DND-41 (cell line): Measurements from ENCODE around the gene RPS27.

Source experiments
- ATAC-seq: fragments of 200-7000 bp; cut with Tn5 transposase; 3 replicates; pipeline ENCODE4 v1.9.1; 2021; ENCODE audit warnings: low read depth; ENCODE audit not compliant: insufficient read depth
- DNase-seq: peaks from one replicate; pipeline ENCODE4 v3.0.0-alpha.2; 2020
- H2AFZ ChIP-seq: 2 replicates; pipeline ENCODE4 v1.6.0; 2012; ENCODE audit warnings: low read depth, low read length
- H3K27ac ChIP-seq: 2 replicates; pipeline ENCODE4 v1.5.1; 2012; ENCODE audit warnings: low read length, inconsistent platforms
- H3K27me3 ChIP-seq: fragments of 200-600 bp; sonication (generic); 2 replicates; pipeline ENCODE4 v1.6.0; 2012; ENCODE audit warnings: low read length, mild to moderate bottlenecking, inconsistent platforms; ENCODE audit not compliant: insufficient read depth, poor library complexity
- H3K36me3 ChIP-seq: 2 replicates; pipeline ENCODE4 v1.5.1; 2012; ENCODE audit warnings: low read length, inconsistent platforms; ENCODE audit not compliant: insufficient read depth
- H3K4me1 ChIP-seq: 2 replicates; pipeline ENCODE4 v1.5.1; 2012; ENCODE audit warnings: mild to moderate bottlenecking, low read length; ENCODE audit not compliant: insufficient read depth
- H3K4me2 ChIP-seq: 2 replicates; pipeline ENCODE4 v1.6.0; 2012; ENCODE audit warnings: mild to moderate bottlenecking, moderate library complexity, low read length, inconsistent platforms; ENCODE audit not compliant: insufficient read depth
- H3K4me3 ChIP-seq, 2 experiments: fragments of 200-600 bp in 1 of 2; shearing (Covaris generic) in 1 of 2; 2 replicates each; pipeline ENCODE4 v1.5.1; 2012 to 2016; ENCODE audit warnings: inconsistent platforms in 2 of 2, low read length in 2 of 2, mild to moderate bottlenecking in 2 of 2, low read depth in 1 of 2, moderate library complexity in 1 of 2
- H3K79me2 ChIP-seq: 2 replicates; pipeline ENCODE4 v1.6.0; 2012; ENCODE audit warnings: low read length, inconsistent platforms; ENCODE audit not compliant: insufficient read depth
- H3K9ac ChIP-seq: 2 replicates; pipeline ENCODE4 v1.6.0; 2012; ENCODE audit warnings: low read depth, mild to moderate bottlenecking, inconsistent platforms, low read length, moderate library complexity
- H3K9me3 ChIP-seq: 2 replicates; pipeline ENCODE4 v1.5.1; 2012; ENCODE audit warnings: low read length, moderate library complexity, mild to moderate bottlenecking, inconsistent platforms; ENCODE audit not compliant: insufficient read depth, severe bottlenecking
- H4K20me1 ChIP-seq: 2 replicates; pipeline ENCODE4 v1.6.0; 2012; ENCODE audit warnings: low read length; ENCODE audit not compliant: insufficient read depth
- CTCF ChIP-seq: IDR thresholded peaks from 2 replicates; pipeline ENCODE4 v1.5.1; 2012; ENCODE audit warnings: borderline replicate concordance, low read length, moderate library complexity, mild to moderate bottlenecking; ENCODE audit not compliant: poor library complexity, severe bottlenecking; ENCODE audit errors: extremely low read depth
- EZH2 ChIP-seq: IDR thresholded peaks from 3 replicates; pipeline ENCODE4 v1.6.1; 2012; ENCODE audit warnings: borderline replicate concordance, low read depth, mild to moderate bottlenecking, moderate library complexity, low read length, inconsistent platforms; ENCODE audit not compliant: severe bottlenecking

Gene RPS27

GRCh38 chr1:153968972-153969371, 21.6 kb upstream of the RPS27 start:
- peak overlapping the region; percentile 69 for H3K9ac ChIP-seq
- no peaks in the 10 kb centered on the region for H3K27me3 ChIP-seq
- H3K4me3 ChIP-seq, result peak overlapping the region in 1 of 2 experiments; percentile 81; a peak in 1 of 4 replicates
- TF ChIP-seq CTCF (no peak), EZH2 (no peak)
- H3K9me3 ChIP-seq, result no peaks in the 10 kb centered on the region
- peaks cover 41% of the 10 kb centered on the region for H3K79me2 ChIP-seq
- peaks cover 9% of the 10 kb centered on the region for H3K36me3 ChIP-seq
- H3K27ac ChIP-seq, result no peak overlapping the region
- peaks cover 61% of the 10 kb centered on the region for H3K4me1 ChIP-seq
- no peak for ATAC-seq
- H2AFZ ChIP-seq, result no peak overlapping the region
- H4K20me1 ChIP-seq, result no peaks in the 10 kb centered on the region
- peak overlapping the region; percentile 93 for H3K4me2 ChIP-seq
- no peak for DNase-seq

- no peak overlapping the region for H2AFZ ChIP-seq
- no peak overlapping the region for H3K4me2 ChIP-seq
- H3K9ac ChIP-seq, result no peak overlapping the region
- H3K36me3 ChIP-seq, result peaks cover 22% of the 10 kb centered on the region
- H3K79me2 ChIP-seq, result peaks cover 35% of the 10 kb centered on the region
- no peaks in the 10 kb centered on the region for H3K9me3 ChIP-seq
- H3K27me3 ChIP-seq, result no peaks in the 10 kb centered on the region
- ATAC-seq (no peak), DNase-seq (no peak)
- peaks cover 53% of the 10 kb centered on the region for H3K4me1 ChIP-seq
- H4K20me1 ChIP-seq, result no peaks in the 10 kb centered on the region
- no peak overlapping the region for H3K4me3 ChIP-seq
- H3K27ac ChIP-seq, result no peak overlapping the region
- no peak for TF ChIP-seq EZH2
- no peak for TF ChIP-seq CTCF
These were observed 20.2 kb upstream of the RPS27 start for GRCh38 chr1:153970346-153970745.

DNA sequence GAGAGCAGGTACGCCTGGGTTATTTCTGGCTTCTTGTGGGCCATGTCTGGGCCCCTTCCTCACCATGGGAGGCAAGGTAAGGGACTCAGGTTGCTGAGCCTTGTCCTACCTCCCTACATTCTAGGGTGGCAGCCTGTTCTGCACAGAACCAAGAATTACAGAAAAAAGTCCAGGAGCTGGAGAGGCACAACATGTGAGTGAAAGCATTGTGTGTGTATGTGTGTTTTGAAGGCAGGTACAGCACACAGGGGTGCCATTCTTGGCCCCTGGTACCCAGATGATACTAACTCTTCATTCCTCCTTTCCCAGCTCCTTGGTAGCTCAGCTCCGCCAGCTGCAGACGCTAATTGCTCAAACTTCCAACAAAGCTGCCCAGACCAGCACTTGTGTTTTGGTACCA, 17.5 kb upstream of the RPS27 start:
- no peak overlapping the region for H3K4me2 ChIP-seq
- no peak overlapping the region for H3K27ac ChIP-seq
- ATAC-seq (no peak), DNase-seq (no peak)
- no peak overlapping the region for H2AFZ ChIP-seq
- peaks cover 37% of the 10 kb centered on the region for H3K79me2 ChIP-seq
- H3K9me3 ChIP-seq, result no peaks in the 10 kb centered on the region
- peaks cover 31% of the 10 kb centered on the region for H3K36me3 ChIP-seq
- H4K20me1 ChIP-seq, result 0 out of 2 replicates have a peak, but pooled peaks cover 3% of the 10 kb centered on the region
- H3K4me3 ChIP-seq, result no peak overlapping the region
- no peak overlapping the region for H3K9ac ChIP-seq
- TF ChIP-seq CTCF (no peak), EZH2 (no peak)
- peaks cover 54% of the 10 kb centered on the region for H3K4me1 ChIP-seq
- no peaks in the 10 kb centered on the region for H3K27me3 ChIP-seq

DNA sequence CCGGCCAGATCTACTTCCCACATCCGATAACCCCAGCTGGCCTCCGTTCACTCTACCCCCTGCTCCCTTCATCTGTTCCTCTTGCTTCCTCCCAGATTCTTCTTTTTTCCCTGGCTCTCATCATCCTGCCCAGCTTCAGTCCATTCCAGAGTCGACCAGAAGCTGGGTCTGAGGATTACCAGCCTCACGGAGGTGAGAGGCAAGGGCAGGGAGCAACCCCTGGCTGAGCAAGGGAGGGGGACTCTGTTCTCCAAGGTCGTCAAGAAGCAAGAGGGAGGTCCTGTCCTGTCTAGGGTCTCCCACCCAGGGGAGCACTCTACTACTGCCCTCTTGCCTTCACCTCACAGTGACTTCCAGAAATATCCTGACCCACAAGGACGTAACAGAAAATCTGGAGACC, 17.0 kb upstream of the RPS27 start:
- peaks cover 32% of the 10 kb centered on the region for H3K79me2 ChIP-seq
- DNase-seq (no peak), ATAC-seq (no peak)
- H3K27me3 ChIP-seq, result no peaks in the 10 kb centered on the region
- no peak overlapping the region for H3K9ac ChIP-seq
- peaks cover 54% of the 10 kb centered on the region for H3K4me1 ChIP-seq
- H3K4me2 ChIP-seq, result no peak overlapping the region
- H4K20me1 ChIP-seq, result 0 out of 2 replicates have a peak, but pooled peaks cover 3% of the 10 kb centered on the region
- H3K27ac ChIP-seq, result no peak overlapping the region
- H3K9me3 ChIP-seq, result no peaks in the 10 kb centered on the region
- H3K4me3 ChIP-seq, result no peak overlapping the region
- TF ChIP-seq CTCF, result no peak
- TF ChIP-seq EZH2, result no peak
- H3K36me3 ChIP-seq, result peaks cover 31% of the 10 kb centered on the region
- H2AFZ ChIP-seq, result no peak overlapping the region
